ENCODE data around the gene CENPC. TPM values are rescaled to one million over a fixed set of nuclear protein-coding genes. Genes with fewer than 3 reads are reported as not detected.

CENPC gene
- total RNA-seq (100 to 1,000 TPM; 115 to 116 TPM), total RNA-seq (28.1 to 308 (median 127) reads per million in 172 experiments)
- polyA plus RNA-seq (2013, experiment 1 of 2) = 26.8 TPM
- polyA plus RNA-seq (2013, experiment 2 of 2) = 34.0 TPM

DNA sequence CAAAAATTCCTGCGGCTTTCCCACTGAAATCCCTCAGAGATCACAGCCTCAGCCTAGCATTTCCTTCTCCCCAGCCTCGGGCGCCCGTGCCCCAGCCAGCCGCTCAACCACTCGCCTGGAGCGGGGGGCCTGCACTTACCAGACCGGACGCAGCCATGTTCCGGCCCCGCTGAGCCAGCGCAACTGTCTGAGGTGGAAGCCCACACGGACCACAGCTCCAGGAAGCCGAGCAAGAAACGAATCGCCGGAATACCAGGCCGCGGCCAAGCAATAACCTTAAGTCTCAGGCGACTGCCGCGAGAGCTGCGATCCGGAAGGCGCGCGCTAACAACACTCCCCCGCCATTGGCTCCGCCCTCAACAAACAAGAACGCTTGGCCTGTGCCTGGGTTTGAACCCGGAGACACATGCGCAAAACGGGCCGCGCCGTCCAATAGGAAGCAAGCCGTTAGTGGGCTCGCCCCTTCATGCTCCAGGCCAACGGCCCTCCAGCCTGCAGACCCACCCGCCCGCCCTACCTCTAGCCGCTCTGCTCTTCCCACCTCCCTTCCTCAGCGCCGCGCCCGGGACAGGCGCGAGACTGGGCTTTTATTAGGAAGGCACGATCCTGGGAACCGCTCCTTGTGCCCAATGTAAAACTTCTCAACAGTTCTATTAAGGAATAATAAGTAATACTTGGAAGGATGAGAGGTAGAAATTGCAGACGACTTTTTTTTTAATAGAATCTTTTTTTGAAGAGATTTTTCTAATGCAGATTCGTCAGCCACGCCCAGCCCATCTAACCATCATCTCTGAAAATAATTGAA lies at the start of gene CENPC:
CENPC (minus strand) TSS at position 305 of the 805 bp plus-strand sequence; CDS start at position 157, 148 bp downstream.
- peaks cover 44% of the 10 kb centered on the region for H3K4me1 Mint-ChIP-seq (ENCODE audit: low read depth)

GRCh38 chr4:67593741-67594175 lies 48.5 kb upstream of the CENPC start:
- ATAC-seq (ENCODE audit: poor library complexity) (no peak), DNase-seq (no peak)
- no peaks in the 10 kb centered on the region for H3K27me3 Mint-ChIP-seq
- no peaks in the 10 kb centered on the region for H3K4me1 ChIP-seq (ENCODE audit: insufficient read depth, low read length)
- H3K9me3 Mint-ChIP-seq = peaks cover 2% of the 10 kb centered on the region
- no peak overlapping the region for H3K27ac Mint-ChIP-seq
- intact Hi-C loops (cut with DNase I, micrococcal nuclease) = no loop called here
- no peak overlapping the region for H3K4me3 ChIP-seq (ENCODE audit: low read length)
- CTCF ChIA-PET = no interaction called here
- no peaks in the 10 kb centered on the region for H3K9me3 ChIP-seq (ENCODE audit: control insufficient read depth in 1 of 2, insufficient read depth in 1 of 2, low read length in 2 of 2)
- H3K36me3 Mint-ChIP-seq (ENCODE audit: low read depth) = peaks cover 25% of the 10 kb centered on the region
- no peak overlapping the region for H3K27ac ChIP-seq (ENCODE audit: low read depth in 1 of 2, low read length in 2 of 2)
- no peaks in the 10 kb centered on the region for H3K27me3 ChIP-seq (ENCODE audit: control insufficient read depth in 1 of 2, insufficient read depth in 2 of 2, low read length in 2 of 2)
- TF ChIP-seq, protein P1, sequence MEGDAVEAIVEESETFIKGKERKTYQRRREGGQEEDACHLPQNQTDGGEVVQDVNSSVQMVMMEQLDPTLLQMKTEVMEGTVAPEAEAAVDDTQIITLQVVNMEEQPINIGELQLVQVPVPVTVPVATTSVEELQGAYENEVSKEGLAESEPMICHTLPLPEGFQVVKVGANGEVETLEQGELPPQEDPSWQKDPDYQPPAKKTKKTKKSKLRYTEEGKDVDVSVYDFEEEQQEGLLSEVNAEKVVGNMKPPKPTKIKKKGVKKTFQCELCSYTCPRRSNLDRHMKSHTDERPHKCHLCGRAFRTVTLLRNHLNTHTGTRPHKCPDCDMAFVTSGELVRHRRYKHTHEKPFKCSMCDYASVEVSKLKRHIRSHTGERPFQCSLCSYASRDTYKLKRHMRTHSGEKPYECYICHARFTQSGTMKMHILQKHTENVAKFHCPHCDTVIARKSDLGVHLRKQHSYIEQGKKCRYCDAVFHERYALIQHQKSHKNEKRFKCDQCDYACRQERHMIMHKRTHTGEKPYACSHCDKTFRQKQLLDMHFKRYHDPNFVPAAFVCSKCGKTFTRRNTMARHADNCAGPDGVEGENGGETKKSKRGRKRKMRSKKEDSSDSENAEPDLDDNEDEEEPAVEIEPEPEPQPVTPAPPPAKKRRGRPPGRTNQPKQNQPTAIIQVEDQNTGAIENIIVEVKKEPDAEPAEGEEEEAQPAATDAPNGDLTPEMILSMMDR (IDR thresholded peaks at IDR 0.05) = no peak
- H3K4me1 Mint-ChIP-seq (ENCODE audit: low read depth) = no peaks in the 10 kb centered on the region
- H3K4me3 Mint-ChIP-seq = no peak overlapping the region
- POLR2A ChIA-PET = no interaction called here
- no peaks in the 10 kb centered on the region for H3K36me3 ChIP-seq (ENCODE audit: insufficient read depth, low read length)

More for the DNA sequence above, at the start of gene CENPC:
- TF ChIP-seq, protein P1 (IDR thresholded peaks at IDR 0.05) = no peak
- CTCF ChIA-PET = interaction anchor here (2.1 kb wide), 1 partner anchor 156 kb away, joined by 8 read pairs; the partner anchor contains the start of gene UBA6
- Histone ChIP-seq H3K4me3 (ENCODE audit: low read length) (peak within 1 kb of the TSS; percentile 84), H3K9me3 (ENCODE audit: control insufficient read depth in 1 of 2, insufficient read depth in 1 of 2, low read length in 2 of 2) (no peaks in the 10 kb centered on the region), H3K4me1 (ENCODE audit: insufficient read depth, low read length) (no peaks in the 10 kb centered on the region), H3K27me3 (ENCODE audit: control insufficient read depth in 1 of 2, insufficient read depth in 2 of 2, low read length in 2 of 2) (no peaks in the 10 kb centered on the region), H3K36me3 (ENCODE audit: insufficient read depth, low read length) (peaks cover 26% of the 10 kb centered on the region), H3K27ac (ENCODE audit: low read depth in 1 of 2, low read length in 2 of 2) (peak within 1 kb of the TSS; percentile 96)
- Mint-ChIP-seq H3K9me3 (no peaks in the 10 kb centered on the region), H3K27me3 (no peaks in the 10 kb centered on the region), H3K36me3 (ENCODE audit: low read depth) (peaks cover 48% of the 10 kb centered on the region), H3K27ac (peak within 1 kb of the TSS; percentile 97), H3K4me3 (peak within 1 kb of the TSS; percentile 98)
- intact Hi-C loops (cut with DNase I, micrococcal nuclease) = loop anchor here (2.0 to 5.0 kb wide), 8 partner anchors 37 to 632 kb away; partner anchors contain the start of gene UBA6 (in 1 of the 2)
- POLR2A ChIA-PET = interaction anchor here (0.6 to 3.9 kb wide), 15 partner anchors 10 to 201 kb away, joined by 3 to 40 read pairs (median 4); partner anchors contain the start of genes STAP1 and UBA6
- DNase-seq (peak; percentile 80 to 96 (median 88)), ATAC-seq (ENCODE audit: poor library complexity) (peak; percentile 87)

DNA sequence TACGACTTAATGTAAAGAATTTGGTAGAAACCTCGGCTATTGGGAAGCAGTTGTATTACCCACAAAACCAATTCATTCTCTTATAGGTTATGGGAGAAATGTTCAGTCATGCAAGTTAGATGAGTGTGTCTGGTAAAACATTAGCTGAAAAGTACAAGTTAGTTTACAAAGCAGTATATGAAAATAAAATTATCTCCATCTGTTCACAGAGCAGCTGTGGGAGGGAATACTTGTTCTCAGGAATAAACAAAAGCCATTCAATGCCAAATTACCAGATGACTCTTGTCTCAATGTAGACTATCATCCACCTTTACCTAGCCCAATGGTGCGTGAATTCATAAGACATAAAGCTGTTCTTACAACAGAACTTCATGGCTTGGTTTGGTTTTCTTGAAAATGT lies 41.9 kb upstream of the CENPC start:
- POLR2A ChIA-PET = interaction anchor here (1.0 kb wide), 1 partner anchor 18 kb away, joined by 3 read pairs; no protein-coding TSS in a partner anchor

More for the DNA sequence above, 41.9 kb upstream of the CENPC start:
- Histone ChIP-seq H3K27me3 (ENCODE audit: control insufficient read depth in 1 of 2, insufficient read depth in 2 of 2, low read length in 2 of 2) (no peaks in the 10 kb centered on the region), H3K4me1 (ENCODE audit: insufficient read depth, low read length) (peaks cover 3% of the 10 kb centered on the region), H3K36me3 (ENCODE audit: insufficient read depth, low read length) (no peaks in the 10 kb centered on the region), H3K27ac (ENCODE audit: low read depth in 1 of 2, low read length in 2 of 2) (no peak overlapping the region), H3K4me3 (ENCODE audit: low read length) (no peak overlapping the region), H3K9me3 (ENCODE audit: control insufficient read depth in 1 of 2, insufficient read depth in 1 of 2, low read length in 2 of 2) (no peaks in the 10 kb centered on the region)
- TF ChIP-seq, protein P1 (IDR thresholded peaks at IDR 0.05) = no peak
- no peak overlapping the region for H3K27ac Mint-ChIP-seq
- peaks cover 12% of the 10 kb centered on the region for H3K36me3 Mint-ChIP-seq (ENCODE audit: low read depth)
- no peak overlapping the region for H3K4me3 Mint-ChIP-seq
- no peak for ATAC-seq (ENCODE audit: poor library complexity)
- no peaks in the 10 kb centered on the region for H3K9me3 Mint-ChIP-seq
- CTCF ChIA-PET = interaction anchor here (0.8 to 1.6 kb wide), 2 partner anchors 19 to 727 kb away, joined by 3 to 4 read pairs; no protein-coding TSS in a partner anchor
- no peaks in the 10 kb centered on the region for H3K27me3 Mint-ChIP-seq
- no peak for DNase-seq
- peaks cover 4% of the 10 kb centered on the region for H3K4me1 Mint-ChIP-seq (ENCODE audit: low read depth)
- intact Hi-C loops (cut with DNase I, micrococcal nuclease) = no loop called here

All from CD4-positive, alpha-beta T cell (primary cell).